NCI-H1092 treated with DMSO at 0.1 percent for 48 hours (cell line): ENCODE results near the gene PPP6R1.
"Not testable (repeated sequence)": the region's sequence is repeated elsewhere in the genome, so short reads cannot be mapped to it uniquely, and the experiment has no call there.

Source experiments
- DNase-seq: peaks from one replicate; lab custom pipeline; 2025; lab: John Stamatoyannopoulos, UW

Gene PPP6R1

DNA sequence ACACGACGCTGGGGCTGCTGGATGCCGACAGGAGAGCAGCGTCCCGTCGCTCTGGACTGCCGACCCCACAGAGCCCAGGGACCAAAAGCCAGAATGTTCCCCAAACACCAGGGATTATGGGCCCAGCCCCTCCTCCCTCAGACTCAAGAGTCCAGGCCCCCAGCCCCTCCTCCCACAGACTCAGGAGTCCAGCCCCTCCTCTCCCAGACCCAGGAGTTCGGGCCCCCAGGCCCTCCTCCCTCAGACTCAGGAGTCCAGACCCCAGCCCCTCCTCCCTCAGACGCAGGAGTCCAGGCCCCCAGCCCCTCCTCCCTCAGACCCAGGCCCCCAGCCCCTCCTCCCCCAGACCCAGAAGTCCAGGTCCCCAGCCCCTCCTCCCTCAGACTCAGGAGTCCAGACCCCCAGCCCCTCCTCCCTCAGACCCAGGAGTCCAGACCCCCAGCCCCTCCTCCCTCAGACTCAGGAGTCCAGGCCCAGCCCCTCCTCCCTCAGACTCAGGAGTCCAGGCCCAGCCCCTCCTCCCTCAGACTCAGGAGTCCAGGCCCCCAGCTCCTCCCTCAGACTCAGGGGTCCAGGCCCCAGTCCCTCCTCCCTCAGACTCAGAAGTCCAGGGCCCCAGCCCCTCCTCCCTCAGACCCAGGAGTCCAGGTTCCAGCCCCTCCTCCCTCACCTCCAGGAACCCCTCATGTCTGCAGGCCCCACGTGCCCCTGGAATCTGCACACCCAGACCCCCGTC is 34.0 kb downstream of the PPP6R1 start:
- DNase-seq = not testable (repeated sequence)

DNA sequence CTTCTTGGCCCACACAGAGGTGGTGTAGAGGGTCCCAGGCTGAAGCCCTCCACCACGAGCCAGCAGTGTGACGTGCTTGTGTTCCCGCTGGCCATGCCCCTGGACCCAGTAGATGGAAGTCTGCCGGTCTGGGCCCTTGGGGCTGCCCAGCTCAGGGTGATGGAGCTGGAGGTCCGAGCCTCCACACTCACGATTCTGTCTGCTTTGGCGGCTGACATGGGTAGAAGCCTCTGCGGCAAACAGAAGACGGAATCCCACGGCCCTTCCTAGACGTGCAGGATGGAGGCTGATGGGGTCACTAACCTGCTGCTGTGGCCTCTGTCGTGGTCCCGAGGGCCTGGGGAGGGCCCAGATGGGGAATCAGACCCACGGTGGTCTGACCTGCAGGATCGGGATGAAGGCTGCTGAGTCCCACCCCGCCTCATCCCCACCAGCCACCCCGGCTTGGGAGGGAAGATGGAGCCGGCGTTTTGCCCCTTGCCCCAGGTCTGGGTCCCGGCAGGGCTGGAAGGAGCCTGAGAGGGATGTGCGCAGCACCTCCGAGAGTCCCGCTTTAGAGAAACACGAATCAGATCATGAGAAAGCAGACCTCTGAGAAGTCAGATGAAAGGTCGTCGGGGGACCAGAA is 34.7 kb downstream of the PPP6R1 start:
- no peak for DNase-seq

DNA sequence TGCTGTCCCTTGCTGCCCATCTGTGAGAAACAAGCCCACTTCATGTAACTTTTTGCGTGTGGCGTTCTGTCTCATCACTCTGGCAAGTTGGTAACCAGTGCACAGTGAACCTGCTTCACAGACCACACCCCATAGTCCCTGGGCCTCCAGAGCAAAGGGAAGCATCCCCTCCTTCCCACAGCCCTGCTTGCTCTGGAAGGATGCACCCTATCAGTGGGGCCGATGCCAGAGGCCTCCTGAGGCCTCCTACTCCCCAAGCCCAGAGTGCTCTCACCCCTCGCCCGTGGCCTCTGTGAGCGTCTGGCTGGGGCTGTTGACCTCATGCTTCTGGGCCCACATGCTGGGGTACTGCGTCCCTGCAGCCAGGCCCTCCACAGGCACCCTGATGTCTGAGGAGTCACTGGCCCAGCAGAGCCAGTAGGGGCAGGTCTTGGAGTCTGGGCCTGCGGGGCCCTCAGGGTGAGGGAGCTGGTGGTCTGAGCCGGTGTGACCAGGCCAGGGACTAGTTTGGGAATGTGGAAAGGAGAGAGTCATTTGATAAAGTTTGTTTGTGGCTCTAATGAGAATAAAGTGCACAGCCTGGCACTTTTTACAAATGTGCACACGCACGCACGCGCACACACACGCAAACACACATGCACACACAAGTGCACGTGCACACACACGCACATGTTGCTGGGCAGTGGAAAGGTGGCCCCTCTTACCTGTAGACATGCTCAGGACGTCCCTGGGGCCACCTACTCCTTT is 35.4 kb downstream of the PPP6R1 start:
- DNase-seq = no peak

DNA sequence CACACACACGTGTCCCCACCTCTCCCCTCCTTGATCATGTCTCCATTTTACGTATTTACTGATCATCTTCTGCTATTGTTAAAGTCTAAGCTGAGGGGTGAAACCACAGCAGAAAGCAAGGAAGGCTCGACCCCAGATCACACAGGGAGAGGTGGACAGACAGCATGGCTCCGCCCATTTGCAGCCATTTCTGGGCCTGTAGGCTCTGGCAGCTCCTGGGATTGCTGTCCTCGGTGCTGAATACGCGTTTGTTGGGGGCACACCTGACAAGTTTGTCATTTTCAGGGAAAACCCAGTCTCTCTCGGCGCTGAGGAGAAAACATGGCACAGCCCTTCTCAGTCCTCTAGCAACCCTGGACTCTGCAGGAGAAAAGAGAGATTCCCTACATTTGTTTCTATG is 38.3 kb downstream of the PPP6R1 start:
- DNase-seq = no peak

DNA sequence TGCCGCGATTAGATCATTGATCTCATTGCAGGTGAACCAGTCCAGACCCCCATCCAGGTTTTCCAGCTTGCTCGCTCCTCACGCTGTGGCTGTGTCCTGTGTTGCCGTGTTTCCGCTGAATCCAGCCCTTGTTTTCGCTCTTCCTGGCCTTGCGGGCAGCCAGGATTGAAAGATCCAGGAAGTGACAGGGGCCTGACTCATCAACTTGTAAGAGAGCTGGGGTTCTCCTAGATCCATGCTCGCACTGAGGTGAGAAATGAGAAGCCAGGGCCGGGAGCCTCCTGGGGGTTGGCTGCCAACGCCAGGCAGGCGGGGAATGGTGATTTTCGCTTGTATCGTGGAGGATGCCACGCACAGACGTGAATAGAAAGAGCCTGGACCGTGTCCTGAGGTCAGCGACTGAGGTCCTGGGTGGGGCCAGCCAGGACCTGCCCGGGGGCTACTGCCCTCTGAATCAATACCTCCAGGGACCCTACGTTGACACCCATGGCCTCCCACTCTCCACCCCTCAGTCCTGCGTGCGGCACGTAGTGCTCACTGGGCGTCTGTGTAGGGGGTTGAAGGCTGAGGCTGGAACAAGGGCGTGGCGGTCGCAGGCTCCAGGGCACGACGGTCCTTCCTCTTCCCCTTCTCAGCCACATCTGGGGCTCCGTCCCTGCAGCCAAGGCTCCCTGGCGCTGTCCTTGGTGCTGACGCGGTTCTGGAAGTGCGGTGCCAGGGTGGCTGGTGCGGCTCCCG is 42.2 kb downstream of the PPP6R1 start:
- peak; percentile 90 for DNase-seq

DNA sequence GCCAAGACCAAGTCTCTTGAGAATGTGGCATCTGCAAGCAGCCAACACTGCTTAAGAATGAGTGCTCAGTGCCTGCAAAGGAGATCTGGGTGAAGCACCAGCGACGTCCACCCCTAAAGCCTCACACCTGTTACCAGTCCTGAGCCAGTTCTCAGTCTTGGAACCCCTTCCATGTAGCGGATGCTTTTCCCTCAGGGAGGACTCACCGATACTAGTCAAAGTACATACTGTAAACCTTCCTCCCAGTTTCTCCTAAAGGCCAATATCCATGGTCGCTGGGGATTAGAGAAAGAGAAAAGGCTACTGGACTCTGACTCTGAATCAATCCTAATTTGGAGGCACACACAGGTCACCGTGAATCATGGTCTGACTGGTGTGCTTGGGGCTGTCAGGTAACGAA is 45.3 kb downstream of the PPP6R1 start:
- no peak for DNase-seq

DNA sequence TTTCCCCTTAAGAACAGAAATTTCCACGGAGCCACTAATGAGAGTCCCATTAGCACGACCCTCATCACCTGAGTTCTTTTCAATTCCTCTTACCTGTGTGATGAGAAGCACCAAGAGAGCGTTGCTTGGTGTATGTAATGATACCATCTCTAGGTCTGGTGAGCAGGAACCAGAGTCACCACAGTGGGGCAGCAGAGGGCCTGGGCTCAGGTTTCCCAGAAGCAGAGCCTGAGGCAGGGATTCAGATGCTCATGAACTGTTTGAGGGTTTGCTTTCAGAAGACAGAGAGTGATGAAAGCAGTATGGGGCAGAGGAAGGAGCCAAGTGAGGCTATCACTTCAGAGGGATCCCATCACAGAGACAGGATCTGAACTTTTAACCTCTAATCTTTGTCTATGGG is 46.4 kb downstream of the PPP6R1 start:
- DNase-seq = no peak

DNA sequence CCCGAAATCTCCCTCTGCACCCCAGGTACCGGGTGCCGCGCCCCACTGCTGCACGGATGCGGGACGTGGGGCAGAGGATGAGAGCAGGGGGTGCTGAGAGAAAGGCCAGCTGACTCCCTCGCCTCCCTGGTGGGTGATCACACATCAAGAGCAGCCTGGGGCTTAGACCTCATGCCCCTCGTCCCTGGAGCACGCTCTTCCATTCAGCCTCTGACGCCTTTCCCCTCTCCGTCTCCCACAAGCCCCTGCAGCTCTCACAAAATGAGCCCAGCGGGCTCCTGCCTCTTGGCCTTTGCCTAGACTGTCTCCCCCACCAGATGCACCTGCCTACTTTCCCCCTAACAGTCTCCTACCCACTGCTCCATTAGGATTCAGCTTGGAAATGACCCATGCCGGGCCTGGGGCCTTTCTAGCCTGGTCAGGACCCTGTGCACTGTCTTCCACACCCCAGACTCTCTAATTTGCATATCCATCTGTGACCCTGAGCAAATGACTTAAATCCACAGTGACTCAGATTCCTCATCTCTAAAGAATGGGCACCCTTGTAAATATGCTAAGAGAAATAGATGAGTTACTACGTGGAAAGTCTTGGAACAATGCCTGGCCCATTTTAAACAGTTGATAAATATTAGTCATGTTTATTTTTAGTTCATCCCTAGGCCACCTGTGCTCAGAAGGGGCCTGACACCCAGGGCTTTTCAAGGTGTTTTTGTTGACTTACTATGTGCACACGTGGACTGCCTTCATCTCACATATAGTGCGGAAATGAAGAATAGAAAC is 48.9 kb downstream of the PPP6R1 start:
- peak; percentile 6 for DNase-seq

DNA sequence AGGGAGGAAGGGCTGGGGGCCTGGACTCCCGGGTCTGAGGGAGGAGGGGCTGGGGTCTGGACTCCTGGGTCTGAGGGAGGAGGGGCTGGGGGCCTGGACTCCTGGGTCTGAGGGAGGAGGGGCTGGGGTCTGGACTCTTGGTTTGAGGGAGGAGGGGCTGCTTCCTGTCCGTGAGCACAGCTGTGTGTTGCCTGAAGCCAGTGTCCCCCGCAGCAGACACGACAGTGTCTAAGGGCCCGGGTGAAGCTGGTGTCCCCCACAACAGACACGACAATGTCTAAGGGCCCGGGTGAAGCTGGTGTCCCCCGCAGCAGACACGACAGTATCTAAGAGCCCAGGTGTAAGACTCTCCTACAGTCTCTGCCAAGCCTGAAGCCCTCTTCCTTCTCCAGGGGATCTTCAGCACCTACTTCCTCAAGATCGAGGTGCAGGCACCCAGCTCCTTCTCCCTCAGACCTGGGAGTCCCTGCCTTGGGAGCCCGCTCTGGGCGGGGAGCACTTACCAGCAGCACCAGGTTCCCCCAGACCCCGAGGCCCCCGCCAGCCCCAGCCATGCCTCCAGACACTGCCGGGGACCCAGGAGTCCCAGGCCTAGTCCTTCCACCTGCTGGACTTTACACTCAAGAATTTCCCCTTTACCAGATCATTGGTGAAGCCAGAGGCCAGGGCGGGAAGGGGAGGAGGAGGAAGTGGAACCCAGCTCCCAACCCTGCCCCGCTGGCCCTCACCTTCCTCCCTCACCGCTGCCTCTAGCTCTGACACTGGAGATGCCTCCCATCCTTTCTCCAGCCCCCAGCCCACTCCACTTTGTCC is 49.7 kb downstream of the PPP6R1 start, which contains the start of gene PTPRH:
Gene PTPRH (minus strand): TSS at position 622 of the 813 bp plus-strand sequence. CDS start 68 bp downstream, at position 554.
- no peak for DNase-seq

DNA sequence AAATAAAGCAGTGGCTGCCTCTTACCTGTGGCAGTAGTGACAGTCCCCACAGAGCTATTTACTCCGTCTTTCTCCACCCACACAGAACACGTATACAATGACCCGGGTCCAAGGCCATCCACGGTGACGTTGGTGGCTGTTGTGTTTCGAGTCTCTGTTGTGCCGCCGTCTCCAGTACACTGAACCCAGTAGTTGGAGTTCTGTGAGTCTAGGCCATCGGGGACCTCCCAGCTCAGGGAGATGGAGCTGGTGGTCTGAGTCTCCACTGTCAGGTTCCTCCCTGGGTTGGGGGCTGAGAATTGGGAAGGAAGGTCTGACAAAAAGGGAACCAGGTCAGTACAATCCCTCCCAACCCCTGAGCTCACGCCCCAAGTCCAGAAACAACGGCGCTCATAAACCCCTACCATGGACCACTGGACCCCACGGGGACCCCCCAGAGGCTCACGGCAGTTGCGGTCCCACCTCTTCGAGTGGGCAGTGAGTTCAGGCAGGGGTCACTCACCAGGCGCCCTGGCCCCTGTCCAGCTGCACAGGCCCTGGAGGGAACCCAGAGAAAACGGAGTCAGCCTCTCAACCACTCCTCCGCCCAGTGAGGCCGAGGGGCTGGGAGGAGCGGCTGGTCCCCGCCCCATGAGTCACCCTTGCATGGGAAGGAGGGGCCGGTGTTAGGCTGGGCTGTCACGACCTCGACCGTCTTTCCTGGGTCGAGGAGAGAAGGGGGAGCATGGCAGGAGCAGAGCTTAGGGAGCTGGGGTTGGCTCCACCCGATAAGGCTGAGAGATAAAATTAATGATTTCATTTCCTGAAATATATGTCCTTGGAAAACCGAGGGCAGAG is 51.9 kb downstream of the PPP6R1 start:
- DNase-seq = peak; percentile 29

DNA sequence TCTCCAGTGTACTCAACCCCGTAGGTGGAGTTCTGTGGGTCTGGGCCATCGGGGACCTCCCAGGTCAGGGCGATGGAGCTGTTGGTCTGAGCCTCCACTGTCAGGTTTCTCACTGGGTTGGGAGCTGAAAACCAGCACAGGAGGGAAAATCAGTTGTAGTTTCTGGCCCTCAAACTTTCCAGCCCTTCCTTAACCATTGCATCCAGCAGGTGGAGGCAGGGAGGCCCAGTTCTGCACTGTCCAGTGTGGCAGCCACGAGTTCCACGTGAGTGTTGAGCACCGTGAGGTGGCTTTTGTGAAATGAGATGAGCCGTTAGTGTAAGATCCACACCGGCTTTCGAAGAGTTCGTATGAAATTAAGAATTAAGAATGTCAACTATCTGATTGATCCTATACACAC is 56.6 kb downstream of the PPP6R1 start:
- not testable (repeated sequence) for DNase-seq

DNA sequence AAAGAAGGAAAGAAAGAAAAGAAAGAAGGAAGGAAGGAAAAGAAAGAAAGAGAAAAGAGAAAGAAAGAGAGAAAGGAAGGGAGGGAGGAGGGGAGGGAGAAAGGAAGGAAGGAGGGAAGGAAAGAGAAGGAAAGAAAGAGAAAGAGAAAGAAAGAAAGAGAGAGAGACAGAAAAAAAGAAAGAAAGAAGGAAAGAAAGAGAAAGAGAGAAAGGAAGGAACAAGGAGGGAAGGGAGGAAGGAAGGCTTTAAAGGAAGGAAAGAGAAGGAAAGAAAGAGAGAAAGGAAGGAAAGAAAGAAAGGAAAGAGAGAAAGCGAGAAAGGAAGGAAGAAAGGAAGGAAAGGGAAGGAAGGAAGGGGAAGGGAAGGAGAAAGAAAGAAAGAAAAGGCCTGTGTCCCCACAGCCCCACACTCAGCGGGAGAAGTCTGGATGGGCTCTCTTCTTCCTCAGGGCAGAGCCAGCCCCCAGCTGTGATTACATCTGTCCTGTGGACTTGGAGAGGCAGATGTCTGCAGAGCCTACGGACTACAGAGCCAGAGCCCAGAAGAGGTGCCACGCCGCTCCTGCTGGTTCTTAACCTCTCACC is 59.1 kb downstream of the PPP6R1 start:
- DNase-seq = no peak

DNA sequence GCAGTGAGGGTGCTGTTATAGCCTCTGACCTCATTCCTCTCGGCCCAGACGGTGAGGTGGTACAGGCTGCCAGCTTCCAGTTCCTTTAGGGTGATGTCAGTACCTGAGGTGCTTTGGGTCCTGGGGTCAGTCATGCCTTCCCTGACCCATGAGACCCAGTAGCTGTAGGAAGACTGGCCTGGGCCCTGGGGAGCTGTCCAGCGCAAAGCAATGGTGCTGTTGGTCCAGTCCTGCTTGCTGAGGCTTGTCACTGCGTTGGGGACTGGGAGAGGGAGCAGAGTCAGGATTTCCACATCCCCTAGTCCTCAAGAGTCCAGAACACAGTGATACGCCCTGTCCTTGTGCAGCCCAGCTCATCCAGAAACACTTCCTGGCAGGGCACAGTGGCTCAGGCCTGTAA is 60.2 kb downstream of the PPP6R1 start:
- DNase-seq = no peak

DNA sequence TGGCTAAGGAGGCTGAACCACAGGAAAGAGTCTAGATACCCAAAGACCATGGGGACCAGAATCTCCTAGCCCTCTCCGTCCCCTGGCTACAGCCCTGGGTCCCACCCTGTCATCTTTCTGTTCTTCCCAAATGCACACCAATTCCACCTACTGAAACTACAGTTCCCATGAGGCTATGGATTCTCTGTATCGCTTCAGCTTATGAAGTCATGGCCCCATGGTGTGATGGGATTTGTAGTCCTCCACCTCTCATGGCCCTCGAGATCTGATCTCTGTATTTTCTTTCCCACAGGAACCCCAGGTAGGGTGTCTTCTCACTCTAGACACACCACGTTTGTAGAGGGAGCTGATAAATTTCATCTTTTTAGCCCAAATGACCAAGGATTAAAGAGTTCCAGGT is 61.3 kb downstream of the PPP6R1 start:
- DNase-seq = no peak

DNA sequence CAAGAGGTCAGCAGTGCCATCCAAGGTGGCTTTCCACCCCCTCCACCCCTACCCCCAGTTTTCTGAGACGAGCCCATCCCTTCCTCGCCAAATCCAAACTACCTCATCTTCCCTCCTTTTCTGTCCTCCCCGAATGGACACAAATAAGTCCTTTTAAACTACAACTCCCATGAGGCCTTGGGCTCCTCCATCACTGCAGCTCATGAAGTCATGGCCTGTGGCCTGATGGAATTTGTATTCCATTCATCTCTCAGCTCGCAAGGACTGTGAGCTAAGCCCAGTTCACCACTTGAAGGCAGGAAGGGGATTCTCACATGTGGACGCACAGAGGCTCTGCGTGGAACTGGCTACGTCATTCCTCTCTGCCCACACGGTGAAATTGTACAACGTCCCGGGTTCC is 62.0 kb downstream of the PPP6R1 start:
- DNase-seq = no peak

DNA sequence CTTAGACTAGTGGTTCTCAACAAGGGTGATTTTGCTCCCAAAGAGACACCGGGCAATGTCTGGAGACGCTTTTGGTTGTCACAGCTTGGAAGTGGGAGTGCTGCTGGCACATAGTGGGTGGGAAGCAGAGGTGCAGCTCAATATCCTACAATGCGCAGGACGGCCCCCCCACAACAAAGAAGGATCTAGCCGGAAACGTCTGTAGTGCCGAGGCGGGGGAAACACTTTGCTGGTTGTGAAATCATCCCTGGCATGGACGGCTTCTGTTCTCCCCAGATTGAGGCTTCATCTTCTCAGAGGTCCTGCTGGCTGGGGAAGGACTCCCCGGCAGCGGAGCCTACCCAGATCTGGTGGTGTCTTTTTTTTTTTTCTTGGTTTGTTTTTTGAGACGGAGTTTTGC is 65.3 kb downstream of the PPP6R1 start:
- no peak for DNase-seq

DNA sequence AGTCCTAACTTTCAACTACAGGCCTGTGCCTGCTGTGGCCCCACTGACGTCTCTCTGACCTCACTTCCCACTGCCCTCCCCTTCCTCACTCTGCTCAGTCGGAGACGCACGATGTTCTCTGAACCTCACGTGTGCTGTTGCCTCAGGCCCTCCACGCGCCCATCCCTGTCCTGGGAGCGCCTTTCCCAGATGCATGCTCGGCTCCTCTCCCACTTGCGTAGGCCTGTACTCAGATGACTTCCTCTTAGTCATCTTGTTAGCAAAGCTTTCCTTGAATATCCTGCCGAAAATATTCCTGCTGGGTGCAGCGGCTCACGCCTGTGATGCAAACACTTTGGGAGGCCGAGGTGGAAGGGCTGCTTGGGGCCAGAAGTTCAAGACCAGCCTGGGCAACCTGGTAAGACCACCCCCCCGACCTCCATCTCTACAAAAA is 69.4 kb downstream of the PPP6R1 start:
- DNase-seq = no peak

DNA sequence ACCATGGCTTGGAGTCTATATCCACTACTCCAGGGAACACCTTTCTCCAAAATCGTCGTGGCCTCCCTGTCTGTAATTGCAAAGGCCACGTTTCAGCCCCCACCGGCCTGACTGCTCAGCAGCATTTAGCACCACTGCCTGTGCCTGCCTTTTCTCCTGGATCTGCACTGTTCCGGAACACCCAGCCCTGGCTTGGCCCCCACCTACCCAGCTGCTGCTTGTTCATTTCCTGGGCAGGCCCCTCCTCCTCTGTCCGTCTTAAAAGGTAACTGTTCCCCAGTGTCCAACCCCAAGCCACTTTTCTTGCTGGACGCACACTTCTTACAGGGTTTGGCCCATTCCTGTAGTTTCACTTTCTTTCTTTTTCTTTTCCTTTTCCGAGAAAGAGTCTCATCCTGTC is 70.2 kb downstream of the PPP6R1 start:
- DNase-seq = no peak

DNA sequence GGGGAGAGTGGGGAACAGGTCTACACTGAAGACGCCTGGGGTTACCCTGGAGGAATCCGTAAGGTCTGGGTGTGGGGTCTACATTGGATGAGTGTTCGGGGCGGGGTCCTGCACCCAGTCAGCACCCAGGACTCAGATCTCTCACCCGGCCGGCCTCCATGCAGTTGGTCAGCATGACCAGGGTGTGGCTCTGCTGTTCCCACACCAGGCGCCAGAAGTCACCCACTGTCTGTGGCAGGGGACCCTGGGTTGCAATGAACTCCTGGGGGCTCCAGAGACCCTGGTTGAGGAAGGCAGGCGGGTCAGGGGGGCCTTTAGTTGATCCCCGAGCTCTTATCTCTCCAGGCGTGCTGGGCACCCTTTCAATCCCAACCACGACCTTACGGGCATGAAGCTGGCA is 72.7 kb downstream of the PPP6R1 start:
- DNase-seq = no peak
